OCI-M1 (cell line): ENCODE results near the gene MAP3K5.
"Not testable (repeated sequence)": the region's sequence is repeated elsewhere in the genome, so short reads cannot be mapped to it uniquely, and the experiment has no call there.

Experiments used
- DNase-seq: peaks from one replicate; lab custom pipeline; 2025; lab: John Stamatoyannopoulos, UW

The MAP3K5 gene

DNA sequence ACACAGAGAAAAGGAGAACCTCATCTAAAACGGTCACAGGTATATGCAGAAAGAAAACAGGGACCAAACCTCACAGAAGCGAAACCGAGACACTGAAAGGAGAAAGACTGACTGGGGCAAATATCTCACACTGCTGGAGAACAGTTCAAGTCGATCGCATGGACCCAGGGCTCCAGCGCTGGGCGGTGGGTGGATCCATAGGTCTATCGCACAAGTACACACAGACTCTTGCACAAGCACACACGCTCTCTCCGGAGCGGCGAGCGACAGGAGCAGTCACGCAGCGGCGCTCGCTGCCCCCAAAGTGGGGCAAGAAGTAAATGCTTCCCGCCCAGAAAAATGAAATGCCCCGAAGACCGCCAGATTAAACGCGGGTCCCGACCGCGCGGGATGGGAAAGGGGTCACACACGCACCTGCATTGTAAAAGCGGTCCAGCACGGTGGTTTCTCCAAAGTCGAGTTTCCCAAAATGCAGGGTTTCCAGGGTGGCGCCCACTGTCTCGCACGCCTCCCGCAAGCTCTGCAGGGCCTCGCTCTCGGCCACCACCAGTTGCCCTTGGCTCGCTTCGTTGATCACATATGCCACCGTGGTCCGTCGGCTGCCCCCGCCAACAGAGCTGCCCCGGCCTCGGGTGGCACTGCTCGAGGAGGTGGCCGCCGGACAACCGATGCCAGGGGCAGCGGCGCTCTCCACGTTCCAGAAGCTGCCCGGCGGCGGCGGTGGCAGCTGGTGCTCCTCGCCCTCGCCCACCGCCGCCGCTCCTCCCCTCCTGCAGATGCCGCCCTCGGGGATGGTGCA is 782 bp downstream of the MAP3K5 start:
- DNase-seq, result peak; percentile 90

DNA sequence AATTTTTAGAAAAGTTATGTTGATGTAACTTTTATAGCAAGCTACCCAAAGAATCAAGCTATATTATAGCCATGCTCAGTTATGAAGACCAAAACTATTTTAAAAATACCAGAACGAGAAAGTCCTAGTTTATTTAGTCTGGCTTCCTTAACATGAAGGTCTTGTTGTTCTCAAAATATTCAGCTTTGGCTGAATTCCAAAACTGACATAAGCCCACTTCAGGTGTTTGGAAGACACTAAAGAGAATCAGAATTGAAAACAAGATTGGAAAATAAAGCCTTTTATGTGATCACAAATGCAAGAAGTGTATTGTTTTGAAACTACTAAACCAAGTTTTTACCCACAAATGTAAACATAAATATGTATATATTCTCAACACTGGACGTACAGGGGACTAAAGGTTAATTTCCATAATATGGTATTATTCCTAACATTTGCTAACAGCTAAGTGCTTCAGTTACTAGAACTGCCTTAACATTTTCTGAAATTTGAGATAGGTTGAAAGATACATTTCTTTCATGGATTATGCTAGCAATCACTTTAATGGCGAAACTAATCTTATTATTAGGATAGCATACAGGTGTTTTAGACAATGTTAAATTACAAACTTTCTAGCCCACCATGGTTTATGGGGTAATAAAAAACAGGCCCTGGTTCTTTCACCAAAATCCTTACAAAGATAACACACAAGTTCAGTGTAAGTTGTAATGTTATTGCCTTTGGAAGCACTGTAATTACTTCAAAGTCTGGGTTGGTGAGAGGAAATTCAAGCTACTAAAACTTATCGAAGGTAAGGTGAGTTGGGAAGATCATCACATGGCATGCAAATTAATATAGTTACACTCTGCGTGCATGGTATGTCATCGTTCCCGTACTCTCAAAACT is 1.6 kb downstream of the MAP3K5 start:
- DNase-seq, result peak; percentile 49

DNA sequence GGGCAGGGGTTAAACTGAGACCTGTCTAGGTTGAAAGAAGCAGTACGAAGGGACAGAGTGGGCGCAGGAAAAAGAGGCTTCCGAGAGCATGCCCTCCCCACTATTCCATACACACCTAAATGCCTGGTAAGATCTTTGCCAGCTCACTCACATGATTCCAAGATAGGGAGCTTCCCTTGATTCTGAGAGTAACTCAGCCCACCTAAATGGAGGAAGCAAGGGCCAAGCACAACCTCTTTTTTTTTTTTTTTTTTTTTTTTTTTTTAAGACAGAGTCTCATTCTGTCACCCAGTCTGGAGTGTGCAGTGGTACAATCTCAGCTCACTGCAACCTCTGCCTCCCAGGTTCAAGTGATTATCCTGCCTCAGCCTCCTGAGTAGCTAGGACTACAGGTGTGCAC is 2.8 kb downstream of the MAP3K5 start:
- DNase-seq, result not testable (repeated sequence)

DNA sequence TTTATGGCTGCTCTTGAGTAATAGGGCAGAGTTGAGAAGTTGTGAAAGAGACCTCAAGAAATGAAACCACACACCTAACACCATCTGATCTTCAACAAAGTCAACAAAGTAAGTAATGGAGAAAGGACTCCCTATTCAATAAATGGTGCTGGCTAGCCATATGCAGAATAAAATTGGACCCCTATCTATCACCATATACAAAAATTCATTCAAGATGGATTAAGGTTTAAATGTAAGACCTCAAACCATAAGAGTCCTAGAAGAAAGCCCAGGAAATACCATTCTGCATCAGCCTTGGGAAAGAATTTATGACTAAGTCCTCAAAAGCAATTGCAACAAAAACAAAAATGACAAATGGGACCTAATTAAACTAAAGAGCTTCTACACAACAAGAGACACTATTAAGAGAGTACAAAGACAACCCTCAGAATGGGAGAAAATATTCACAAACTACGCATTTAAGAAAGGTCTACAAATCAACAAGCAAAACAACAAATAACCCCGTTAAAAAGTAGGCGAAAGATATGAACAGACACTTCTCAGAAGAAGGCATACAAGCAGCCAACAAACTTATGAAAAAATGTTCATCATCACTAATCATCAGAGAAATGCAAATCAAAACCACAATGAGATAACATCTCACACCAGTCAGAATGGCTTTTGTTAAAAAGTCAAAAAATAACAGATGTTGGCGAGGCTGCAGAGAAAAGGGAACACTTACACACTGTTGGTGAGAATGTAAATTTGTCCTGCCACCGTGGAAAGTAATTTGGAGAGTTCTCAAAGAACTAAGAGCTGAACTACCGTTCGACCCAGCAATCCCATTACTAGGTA is 4.0 kb downstream of the MAP3K5 start:
- peak; percentile 56 for DNase-seq

DNA sequence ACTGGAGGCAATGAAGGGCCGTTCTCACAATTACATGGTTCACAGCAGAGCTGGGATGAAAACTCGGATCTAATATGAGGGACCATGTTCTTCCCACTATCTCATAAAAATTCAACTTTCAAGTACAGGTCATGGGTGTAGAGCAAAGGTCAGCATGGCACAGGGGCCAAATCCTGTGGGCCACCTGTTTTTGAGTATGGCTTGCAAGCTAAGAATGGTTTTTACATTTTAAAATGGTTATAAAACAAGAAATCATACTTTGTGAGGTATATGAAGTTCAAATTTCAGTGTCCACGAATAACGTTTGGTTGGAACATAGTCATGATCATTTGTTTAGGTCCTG is 4.6 kb downstream of the MAP3K5 start:
- no peak for DNase-seq

DNA sequence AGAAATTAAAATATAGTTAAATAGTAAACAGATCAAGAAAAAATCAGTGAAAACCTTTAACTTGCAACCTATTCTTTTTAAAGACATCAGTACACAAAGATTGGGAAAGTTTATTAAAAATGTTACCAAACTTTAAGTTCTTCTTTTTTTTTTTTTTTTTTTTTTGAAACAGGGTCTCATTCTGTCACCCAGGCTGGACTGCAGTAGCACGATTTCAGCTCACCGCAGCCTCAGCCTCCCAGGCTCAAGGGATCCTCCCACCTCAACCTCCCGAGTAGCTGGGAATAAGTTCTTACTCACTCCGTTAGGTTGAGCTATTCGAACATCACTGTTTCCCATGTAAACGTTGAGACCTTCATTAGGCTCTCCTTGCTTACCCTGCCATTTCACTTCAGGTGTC is 5.6 kb downstream of the MAP3K5 start:
- no peak for DNase-seq

DNA sequence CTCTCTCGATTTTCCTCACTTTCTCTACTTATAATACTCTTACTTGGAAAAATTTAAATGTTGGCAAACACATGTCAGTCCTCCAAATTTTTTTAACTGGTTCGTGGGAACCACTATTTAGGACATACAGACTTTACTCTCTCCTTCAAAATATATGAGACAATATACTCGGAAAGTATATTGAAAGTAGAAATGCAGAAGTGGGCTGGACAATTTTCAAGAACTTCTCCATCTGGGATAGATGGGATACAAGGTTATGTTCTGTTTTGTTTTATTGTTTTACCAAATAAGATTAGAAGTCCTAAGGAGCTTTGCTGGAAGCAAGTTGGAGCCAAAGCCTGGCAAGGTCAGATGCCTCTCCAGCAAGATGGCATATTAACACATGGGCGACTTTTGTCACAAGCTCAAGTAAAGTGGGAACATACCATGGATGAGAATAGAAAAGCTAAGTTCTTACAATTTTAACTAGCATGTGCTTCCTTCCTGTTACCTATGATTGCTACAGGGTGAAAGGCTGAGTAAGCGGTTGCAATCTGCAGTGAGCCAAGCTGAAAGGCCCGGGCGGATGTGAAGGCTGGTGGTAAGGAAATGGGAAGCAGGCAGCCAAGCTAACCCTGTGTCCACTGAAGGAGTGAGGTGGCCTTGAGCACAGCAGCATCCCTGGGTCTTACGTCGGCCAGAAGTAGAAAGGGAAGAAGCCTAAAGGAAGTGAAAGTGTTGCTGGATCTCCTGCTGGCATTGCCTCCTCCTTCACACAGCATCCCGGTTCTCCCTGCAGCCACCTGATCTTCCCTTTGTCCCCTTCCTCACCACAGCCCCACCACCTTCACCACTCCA is 7.1 kb downstream of the MAP3K5 start:
- DNase-seq, result peak; percentile 67

DNA sequence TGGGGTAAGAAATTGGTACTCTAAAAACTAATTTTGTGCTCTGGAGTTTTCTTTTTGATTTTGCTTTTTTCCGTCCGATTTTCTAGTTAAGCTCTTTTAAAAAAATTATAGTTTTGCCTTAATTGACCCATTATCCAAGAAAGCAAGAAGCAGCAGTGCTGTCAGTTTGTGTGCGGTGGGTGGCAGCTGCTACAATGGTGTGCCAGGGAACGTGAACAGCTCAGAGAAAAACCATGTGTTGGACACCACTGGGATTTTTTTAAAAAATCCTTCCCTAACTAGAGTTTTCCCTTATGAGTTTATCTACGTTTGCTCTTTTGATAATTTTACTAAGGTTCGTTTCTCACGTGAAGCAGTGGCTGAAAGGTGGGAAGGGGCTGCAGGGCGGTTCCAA is 8.0 kb downstream of the MAP3K5 start:
- no peak for DNase-seq

DNA sequence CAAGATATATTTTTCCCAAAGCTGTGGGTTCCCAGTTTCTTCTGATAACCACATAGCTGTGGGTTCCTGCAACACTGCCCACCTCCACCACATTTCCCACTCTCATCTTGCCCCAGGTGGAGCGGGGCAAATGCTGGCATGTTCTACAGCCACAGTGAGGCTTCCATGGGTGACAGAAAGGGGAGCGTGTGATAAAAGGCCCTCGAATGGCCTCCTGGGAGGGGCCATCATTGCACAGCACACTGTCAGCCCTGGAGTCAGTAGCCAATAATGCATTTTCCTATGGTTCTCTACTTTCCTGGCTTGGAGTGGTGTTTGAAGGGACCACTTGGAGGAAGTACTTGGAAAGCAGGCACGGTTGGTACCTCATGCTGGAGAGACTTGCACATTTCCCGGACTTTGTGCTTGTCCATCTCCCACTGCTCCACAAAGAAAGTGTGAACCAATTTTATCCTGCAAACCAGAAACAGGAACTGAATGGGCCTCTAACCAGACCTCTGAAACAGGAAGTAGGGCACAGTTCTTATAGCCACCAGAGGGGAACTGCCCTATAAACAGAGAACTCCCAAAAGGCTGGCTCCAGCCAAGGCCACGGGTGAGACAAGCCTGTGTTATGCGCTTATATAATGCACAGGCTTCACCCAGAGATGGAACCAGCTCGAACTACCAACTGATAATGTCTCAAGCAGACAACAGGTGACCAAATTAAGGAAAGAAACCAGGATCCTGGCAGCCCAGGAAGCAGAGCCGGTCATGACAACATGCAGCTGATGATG is 8.6 kb downstream of the MAP3K5 start:
- peak; percentile 94 for DNase-seq

DNA sequence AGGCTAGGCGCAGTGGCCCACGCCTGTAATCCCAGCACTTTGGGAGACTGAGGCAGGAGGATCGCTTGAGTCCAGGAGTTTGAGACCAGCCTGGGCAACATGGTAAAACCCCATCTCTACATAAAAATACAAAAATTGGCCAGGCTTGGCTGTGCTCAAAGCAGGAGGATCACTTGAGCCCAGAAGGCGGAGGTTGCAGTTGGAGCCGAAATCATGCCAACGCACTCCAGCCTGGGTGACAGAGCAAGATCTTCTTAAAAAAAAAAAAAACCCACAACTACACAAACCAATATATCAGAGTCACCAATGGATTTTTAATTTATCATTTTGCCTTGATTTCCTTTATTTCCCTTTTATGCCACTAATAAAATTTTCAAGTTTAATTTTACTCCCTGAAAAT is 9.3 kb downstream of the MAP3K5 start:
- DNase-seq, result no peak

DNA sequence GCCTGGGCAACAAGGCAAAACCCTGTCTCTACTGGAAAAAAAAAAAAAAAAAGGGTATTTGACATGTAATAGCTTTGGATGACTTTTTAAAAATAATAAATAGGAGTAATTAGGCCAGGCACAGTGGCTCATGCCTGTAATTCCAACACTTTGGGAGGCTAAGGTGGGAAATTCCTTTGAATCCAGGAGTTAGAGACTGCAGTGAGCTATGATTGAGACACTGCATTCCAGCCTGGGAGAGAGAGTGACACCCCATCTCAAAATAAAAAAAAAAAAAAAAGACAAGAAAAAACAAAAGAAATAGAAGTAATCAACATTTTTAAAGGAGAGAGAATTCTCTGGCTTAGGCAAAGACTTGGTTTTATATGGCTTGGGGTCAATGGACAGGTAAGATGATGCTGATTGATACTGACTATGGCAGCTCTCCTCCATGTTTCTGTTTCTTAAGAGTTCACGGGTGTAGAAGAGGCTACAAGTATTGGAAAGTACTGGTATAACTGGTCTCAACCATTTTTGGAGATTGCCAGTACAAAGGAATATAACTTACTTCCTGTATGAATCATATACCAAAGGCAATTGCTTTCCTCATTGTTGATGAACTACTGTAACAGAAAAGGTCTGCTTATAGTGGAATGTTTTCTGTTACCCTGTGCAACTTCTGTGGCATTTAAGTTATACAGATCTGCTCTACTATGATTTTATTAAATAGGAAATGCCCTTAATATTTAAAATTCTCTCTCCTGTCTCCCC is 10.1 kb downstream of the MAP3K5 start:
- peak; percentile 48 for DNase-seq

DNA sequence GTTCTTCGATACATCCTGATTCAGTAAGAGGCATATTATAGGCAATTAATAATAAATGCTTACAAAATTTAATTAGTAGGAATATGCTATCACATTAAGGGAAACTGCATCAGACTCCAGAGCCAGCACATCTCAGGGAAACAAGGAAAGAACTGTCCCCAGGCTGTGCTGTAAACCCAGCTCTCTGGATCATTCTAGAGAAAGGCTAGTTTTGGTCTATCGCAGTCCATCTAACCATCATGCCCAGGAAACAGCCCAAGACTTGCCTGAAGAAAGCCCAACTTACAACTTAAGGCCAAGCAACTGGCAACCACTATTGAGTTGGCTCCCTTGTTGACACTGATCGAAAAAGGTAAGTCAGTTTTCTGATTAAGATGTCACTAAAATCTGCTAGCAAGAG is 11.3 kb downstream of the MAP3K5 start:
- no peak for DNase-seq

DNA sequence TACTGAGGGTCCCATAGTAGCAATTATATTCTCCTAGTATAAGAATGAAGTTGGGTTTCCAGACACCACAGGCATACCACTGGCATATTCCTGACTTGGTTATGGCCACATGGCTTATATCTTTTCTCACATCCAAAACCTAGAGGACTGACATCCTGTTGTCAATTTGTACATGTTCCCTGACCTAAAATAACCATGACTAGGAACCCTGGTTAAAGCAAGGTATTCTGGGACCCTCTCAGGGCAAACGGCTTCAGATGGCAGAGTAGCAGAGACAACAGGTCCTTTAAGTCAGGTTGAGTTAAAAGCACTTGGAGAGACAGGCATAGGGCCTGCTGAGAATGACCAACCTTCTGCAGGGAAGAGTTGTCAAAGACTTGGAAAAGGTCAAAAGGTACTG is 12.6 kb downstream of the MAP3K5 start:
- DNase-seq, result peak; percentile 32

DNA sequence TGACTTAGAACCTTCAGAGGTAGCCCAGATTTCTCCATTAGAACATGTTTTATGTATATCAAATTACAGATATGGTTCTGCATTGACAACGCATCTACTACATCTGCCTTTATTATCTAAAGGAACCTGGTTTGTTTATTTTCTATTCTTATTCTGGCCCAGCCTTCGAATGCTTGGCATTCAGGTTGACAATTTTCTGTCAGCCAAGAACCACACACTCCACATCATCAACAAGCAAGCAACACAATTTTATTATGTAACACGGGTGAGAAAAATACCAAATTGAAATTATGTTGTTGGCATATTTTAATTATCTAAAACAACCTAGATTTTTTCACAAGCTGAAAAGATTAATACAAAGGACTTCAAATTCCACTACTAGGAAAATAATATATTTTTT is 14.6 kb downstream of the MAP3K5 start:
- DNase-seq, result no peak

DNA sequence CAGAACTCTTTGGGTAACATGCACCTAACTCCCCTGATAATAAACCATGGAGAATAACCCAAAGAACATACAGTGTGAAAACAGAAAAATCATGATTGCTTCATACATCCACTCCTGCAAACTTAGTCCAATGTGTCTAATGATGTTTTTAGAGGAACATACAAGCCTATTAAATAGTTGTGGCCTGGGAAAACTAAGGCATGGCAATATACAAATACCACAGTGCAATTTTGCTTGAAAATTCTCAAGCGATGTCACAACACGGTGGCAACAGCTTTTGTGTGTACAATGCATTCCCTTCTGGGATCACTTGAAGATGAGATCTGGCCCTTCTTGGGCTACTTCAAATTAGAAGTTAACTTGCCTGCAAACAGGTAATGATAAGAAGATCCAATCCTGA is 16.7 kb downstream of the MAP3K5 start:
- no peak for DNase-seq

DNA sequence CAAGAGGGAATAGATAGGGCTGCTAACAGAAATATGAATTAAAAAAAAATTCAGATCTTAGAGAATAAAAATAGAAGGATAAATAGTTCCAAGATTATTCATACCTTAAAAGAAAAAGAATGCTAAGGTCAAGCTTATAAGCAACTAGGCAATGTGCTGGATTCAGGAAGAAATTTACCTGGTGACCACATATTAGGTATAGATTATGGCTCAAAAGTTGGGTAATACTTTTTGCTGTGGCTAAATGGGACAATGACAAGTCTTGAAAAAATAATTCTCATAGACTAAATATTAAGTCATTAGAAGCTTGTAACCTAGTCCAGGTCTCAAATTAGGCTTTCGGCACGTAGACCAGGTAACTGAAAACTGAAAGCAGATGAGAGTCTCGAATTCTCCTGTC is 17.2 kb downstream of the MAP3K5 start:
- DNase-seq, result no peak

DNA sequence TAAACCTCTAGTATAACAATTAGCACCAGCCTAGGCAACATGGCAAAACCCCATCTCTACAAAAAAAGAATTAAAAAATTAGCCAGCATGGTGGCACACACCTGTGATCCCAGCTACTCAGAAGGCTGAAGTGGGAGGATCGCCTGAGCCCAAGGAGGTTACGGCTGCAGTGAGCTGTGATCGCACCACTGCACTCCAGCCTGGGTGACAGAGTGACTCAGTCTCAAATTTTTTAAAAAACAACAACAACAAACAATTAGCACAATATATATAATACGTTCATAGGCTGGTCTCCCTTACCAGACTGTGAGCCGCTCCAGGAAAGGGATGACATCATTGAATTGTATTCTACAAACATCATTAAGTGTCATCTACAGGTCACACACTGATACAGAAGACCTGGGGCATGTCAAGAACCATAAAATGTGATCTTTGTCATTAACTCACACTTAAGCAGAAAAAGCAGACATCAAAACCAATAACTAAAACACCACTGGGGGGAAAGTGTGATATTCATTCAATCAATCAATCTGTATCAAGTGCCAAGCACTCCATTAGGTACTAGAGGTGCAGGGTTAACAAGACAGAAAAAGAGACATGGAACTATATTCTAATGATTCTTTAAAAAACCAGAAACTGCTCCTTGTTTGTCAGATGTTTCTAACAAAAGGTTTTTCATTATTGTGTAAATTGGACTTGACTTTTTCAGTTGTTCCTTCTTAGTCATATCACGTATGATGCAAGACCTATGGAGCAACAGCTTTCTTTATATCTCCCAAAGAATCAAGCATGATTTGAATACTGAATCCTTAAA is 17.8 kb downstream of the MAP3K5 start:
- DNase-seq, result peak; percentile 80

DNA sequence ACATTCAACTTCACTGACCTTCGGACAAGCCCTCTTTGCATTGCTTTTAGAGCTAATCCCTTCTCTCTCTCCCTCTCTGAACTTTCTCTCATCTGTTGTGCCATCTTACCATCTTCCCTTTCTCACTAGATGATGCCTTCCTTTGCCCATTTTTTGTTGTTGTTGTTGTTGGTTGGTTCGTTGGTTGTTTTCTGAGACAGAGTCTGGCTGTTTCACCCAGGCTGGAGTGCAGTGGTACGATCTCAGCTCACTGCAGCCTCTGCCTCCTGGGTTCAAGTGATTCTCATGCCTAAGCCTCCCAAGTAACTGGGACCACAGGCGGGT is 18.8 kb downstream of the MAP3K5 start:
- DNase-seq, result no peak
